GM21367 (cell line): ENCODE measurements around the gene SH3PXD2A.
A peak's percentile ranks its signal among the peaks of the same experiment; 100 is the strongest.

Experiments
- ATAC-seq: cut with Tn5 transposase; IDR thresholded peaks from one replicate; pipeline ENCODE4 v1.9.1; 2021; ENCODE audit not compliant: unreplicated experiment

Gene SH3PXD2A

DNA sequence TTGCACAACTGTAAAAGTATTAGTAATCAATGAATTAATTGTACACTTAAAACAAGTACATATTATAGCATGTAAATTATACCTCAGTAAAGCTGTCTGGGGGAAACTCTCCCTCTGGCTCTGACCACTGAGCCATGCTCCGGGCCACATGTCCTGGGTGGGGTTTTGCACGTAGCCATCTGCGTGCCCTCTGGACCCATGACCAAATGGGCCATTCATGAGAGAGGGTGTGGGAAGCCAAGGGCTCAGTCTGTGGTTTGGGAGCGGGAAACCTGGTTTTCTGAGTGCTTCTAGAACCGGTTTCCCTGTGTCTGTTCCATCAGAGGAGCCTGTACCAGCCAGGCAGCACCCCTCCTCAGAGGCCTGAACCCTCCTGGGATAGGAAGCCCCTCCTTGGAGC lies 143.2 kb downstream of the SH3PXD2A start:
- no peak for ATAC-seq

DNA sequence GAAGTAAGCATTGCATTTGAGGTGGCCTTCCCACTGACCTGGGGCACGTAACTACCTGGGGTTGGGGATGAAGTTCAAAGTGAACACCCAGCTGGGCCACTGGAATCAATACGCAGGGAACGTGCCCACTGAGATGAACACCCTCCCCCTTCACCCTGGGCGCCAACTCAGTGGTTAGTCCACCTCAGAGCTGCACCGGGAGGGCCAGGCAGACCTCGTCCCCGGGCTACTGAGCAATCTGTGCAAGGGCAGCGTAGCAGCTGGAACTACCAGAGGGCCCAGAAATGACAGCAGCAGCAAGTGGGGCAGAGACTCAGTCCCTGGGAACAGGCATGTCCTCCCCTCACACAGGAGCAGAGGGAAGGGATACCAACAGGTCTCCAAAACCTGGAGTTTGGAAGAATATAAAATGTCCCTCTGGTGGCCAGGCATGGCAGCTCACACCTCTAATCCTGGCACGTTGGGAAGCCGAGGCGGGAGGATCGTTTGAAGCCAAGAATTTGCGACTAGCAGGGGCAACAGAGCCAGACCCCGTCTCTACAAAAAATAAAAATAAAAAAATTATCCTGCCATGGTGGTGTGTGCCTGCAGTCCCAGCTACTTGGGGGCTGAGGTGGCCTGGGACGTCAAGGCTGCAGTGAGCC lies 143.9 kb downstream of the SH3PXD2A start:
- ATAC-seq, result no peak

DNA sequence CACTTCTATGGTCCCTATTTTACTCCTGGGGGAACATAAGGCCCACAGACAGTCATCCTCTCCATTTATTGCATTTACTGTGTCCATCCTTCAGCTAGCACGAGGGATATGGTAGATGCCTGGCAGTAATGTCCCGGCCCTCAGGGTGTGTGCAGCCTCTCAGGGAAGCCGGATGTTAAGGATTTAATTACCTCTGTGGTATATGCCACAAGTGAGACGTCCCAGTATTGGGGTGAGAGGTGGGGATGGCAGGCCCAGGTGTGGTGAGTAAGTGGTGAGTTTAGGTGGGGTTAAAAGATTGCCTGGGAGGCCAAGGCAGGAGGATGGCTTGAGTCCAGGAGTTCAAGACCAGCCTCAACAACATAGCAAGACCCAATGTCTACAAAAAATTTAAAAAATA lies 144.9 kb downstream of the SH3PXD2A start:
- no peak for ATAC-seq

DNA sequence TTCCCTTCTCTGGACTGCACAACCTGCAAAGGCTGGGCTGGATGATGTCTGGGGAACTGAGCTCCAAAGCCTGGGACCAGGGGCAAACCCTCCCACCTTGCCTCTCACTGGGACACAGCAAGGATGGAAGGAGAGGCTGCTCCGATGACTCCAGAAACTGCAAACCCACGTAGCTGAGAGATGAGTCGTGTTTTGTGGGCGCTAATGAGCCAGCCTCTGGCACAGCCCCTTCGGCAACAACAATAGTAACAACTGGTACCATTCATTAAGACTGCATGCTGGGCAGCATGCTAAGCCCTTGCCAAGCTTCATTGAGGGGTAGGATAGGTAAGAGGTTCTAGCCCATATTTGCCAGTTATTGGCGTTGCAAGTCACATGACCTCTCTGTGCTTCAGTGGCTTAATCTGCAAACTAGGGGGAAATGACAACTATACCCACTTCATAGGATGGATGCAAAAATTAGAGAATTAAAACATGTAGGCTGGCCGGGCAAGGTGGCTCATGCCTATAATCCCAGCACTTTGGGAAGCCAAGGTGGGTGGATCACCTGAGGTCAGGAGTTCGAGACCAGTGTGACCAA lies 145.9 kb downstream of the SH3PXD2A start:
- no peak for ATAC-seq

DNA sequence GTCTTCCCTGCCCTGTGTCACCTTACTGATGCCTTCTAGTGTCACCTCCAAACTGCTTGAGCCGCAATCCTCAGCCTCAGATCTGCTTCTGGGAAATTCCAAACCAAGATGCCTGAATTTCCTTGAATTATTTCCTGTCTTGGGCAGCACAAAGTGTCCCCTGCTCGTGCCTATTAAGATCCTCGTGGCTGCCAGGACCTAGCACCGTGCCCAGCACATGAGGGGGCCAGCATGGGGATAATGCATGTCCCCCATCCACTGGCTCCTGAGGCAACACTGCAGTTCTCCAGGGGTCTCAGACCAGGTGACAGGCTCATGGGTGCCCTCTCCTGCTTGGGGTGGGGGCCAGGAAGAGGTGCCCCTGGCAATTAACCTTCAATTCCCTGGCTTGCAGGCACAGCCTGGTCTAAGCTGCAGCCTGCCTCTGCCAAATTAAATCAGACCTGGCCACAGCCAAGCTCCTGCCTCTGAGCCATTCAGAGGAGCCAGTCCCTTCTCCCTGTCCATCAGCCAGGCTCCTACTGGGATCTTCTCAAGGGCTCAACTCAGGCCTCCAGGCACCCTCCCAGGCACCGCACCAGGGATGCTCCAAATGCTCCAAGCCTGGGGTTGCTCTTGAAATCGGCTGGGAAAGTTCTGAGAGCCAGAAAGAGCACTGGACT lies 146.6 kb downstream of the SH3PXD2A start:
- no peak for ATAC-seq

DNA sequence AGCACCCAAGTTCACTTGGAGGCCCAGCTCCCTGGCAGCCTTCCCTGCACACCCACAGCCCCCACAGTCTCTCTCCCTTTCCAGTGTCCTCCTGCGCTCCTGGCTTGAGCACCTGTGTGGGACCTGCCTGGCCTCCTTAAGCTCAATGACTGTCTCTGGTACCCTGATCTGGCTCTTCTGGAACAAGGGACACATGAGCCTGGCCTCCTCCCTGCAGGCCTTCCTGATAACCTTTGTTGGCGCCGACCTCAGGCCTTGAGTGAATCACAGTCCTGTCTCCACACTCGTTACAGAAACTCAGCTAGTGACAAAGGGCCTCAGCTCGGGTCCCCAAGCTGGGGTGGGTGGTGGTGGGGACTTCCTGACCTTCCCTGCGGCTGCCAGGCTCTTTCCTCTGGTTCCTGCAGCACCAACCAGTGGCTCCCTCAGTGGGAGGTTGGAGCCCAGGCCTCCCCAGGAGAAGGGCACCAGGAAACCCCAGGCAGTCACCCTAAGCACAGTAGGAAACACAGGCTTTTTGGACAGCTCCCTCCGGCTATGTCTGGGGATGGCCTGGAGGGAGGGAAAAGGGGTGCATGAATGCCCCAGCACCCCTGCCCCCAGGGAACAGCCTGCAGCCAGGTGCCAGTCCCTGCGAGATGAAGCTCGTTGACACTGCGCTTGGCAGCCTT lies 147.3 kb downstream of the SH3PXD2A start:
- no peak for ATAC-seq

DNA sequence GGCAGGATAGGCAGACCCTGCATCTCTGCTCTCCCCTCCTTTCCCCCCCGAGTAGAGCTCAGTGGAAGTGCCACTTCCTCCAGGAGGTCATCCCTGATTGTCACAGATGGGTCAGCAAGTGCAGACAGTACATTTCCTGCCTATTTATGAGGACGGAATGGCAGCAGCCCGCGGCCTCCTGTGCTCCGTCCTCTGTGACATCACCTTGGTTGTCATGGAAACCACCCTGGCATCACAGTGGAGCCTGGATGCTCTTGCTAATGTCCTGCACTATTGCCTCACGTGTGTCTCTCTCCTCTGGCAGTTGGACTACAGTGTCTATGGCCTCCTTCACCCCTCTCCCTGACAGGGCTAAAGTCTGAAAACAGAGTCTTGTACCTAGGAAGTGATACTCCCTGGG lies 148.6 kb downstream of the SH3PXD2A start:
- ATAC-seq, result no peak

DNA sequence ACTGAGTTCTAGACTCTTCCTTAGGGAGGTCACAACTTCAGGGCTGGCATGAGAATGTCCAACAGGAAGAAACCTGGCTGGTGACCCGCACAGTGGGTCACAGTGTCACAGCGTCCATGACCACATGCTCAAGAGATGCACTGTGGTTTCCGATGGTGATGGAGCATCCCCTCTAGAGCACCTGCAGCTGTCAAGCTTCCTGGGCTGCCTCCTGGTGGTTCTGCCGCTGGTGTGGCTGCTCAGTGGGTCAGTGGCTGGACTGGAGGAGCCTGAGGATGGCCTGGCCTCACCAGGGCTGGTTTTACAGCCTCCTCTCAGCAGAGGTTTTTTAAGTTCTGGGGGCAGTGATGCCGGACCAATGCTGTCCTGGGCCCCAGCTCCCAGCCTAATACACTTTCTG lies 149.3 kb downstream of the SH3PXD2A start:
- ATAC-seq, result no peak

DNA sequence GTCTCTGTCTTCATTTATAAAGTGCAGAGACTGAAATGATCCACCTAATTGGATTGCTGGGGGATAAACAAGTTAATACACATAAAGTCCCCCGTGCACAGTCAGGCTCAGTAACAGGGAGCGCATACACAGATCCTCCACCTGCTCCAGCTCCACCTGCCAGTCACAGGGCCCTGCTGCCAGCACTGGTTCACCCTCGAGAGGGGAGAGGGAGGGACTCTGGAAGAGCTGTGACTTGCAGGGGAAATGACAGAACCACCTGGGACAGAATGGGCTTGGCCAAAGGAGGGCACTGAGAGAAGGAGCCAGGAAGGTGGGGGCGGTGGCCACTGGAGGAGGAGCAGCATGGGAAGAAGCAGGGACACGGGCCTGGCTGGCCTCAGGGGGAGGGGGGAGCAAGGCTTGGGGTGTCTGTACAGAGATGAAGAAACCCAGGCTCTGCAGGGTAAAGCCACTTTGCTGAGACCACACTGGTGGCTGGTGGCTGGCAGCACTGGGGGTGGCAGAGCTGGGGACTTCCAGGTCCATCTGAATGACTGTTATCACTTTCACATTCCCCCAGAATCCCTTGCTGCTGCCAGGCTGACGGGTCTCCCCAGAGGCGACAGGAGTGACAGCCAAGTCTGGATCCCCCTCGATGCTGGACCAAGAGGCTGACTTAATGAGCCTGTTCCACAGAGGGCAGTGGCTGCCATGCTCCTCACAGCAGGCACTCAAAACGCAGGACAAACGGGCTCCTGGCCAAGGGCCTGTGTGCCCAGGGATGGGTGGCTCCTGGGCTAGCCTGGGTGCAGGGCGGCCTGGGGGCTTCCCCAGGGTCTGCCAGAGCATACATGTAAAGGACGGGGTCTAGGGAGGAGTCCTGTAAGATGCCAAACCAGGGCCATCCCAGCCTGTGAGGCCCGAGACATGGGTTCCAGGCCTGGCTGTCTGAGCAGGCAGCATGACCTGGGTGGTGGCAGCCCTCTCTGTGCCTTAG lies 151.1 kb downstream of the SH3PXD2A start:
- ATAC-seq, result no peak

DNA sequence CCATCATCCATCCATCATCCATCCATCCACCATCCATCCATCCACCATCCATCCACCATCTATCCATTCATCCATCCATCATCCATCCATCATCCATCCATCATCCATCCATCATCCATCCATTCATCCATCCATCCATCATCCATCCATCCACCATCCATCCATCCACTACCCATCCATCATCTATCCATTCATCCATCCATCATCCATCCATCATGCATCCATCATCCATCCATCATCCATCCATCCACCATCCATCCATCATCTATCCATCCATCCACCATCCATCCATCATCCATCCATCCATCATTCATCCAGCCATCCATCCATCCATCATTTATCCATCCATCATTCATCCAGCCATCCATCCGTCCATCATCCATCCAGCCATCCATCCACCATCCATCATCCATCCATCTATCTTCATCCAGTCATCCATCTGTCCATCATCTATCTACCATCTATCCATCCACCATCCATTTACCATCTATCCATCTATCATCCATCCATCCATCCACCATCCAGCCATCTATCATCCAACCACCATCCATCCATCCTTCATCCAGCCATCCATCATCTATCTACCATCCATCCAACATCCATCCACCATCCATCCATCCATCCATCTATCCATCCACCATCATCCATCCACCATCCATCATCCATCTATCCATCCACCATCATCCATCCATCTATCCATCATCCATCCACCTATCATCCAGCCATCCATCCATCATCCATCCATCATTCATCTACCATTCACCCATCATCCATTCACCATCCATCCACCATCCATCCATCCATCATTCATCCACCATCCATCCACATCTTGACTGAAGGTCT lies 153.8 kb downstream of the SH3PXD2A start:
- no peak for ATAC-seq

DNA sequence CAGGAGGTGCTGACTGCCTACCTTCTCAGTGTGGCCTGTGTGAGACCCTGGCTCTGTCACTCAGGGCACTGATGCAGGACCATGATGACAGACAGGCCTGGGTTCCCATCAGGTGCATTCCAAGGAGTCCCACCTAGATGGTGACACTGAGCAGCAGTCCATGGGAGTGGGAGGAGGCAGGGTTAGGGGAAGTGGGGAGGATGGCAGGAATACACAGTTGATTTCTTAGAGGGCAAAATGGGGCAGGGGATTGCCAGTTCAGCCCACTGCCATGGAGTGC lies 155.0 kb downstream of the SH3PXD2A start:
- no peak for ATAC-seq

DNA sequence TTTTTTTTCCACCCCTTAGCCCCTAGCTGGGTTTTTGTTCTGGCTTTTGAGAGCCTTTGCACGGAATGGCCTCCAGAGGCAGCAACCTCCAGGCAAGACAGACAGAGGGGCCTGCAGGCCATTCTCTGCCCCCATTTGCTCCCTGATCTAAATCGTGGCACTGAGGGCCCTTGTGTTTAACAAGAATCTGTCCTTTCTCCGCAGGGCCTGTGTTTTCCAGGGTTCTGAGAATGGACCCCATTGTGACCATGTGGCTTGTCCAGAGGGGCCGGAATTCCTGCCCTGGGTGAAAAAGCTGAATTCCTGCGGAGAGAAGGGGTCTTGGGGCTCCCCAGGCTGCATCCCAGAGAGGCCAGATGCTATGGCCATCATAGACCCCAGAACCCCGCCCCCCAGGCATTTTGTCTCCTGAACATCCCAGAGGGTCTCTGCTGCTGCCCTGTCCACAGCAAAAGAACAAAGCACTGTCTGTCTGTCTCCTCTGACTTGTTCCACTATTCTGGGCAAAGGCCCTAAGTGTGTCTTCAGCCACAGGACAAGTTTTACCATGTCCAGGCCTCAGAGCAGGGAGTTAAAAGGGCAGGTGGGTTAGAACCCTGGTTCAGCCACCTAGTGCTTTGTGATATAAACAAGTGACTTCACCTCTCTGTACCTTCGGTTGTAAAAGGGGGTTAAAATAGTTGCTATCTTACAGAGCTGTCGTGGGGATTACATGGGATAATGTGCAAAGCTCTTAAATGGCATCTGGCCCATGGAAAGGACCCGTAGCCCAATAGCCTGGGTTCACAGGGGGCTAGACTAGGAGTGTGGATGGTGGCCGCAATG lies 155.6 kb downstream of the SH3PXD2A start:
- no peak for ATAC-seq

DNA sequence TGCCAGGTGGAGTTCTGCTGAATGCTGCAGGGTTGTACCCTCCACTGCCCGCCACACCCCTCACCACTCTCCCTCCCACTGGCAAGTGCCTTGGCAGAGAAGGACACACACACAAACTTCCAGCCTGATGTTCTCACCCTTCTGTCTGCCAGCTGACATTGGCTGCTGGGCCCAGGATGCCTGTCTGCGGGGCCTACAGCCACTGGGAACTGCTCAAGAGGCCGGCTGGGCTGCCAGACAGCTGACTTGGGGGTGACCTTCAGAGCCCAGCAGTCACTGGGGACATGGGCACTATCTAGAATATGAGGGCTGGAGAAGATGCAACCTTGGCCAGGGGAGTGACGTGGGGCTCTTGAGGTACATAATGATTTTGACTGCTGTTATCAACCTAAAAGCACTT lies 157.1 kb downstream of the SH3PXD2A start:
- no peak for ATAC-seq

DNA sequence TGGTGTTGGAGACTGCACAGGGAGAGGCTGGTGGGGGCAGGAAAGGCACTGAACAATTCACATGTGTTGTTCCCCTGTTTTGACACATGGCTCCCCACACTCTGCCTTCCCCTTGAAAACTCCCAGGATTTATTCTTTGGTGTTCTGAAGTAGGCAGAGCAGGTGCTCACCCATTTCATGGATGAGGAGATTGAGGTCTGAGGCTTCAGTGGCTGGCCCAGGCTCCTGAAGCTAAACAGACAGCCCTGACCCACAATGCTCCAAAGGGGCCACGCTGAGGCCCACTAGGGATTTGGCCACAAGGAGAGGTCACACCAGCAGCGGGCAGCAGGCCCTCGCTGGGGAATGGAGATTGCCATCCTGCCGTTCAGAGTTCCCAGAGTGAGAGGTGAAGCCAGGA lies 157.6 kb downstream of the SH3PXD2A start:
- ATAC-seq, result no peak

DNA sequence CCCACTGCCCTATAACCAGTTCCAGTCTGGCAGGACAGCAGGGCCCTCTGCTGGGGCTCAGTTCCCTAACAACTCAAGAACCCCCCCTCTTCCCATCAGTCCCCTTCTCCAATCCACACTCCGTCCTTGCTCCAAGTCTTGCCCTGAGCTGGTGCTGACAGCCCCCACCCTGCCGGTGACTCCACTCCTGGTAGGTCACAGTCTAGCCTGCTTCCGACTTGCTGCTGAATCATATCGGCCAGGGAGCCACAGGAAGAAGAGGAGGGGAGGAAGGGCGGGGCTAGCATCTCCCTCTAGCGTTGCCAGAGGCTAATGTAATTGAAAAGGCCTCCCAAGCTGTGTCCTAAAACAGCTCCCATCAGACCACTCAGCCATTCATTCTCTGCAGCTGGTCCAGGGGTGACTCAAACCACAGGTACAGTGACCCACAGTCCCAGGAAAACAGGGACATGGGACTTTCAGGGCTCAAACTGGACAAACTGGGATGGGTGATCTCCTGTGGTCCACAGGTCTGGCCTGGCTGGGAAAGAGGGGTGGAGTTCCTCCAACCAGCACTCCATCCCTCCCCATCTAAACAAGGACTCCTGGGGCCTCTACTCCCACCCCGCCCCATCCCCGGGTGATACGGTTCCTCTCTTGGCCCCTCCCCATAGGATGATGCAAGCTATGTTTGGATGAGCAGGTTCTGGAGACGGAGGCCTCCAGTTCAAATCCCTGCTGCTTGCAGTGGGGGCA lies 158.8 kb downstream of the SH3PXD2A start:
- ATAC-seq, result peak; percentile 38

DNA sequence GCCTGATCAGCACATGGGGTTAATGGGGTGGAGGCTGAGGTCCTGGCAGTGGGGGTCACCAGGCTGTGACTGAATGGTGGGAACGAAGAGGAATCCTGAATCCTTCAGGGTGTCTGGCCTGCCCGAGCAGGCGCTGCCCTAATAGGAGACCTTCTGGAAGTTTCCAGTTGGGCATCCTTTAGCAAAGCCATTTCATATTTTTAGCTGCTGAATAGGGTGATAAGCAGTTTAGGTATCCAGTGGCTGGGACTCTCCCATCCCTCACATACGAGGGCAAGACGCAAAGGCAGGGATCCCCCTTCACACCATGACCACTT lies 159.3 kb downstream of the SH3PXD2A start:
- ATAC-seq, result no peak

DNA sequence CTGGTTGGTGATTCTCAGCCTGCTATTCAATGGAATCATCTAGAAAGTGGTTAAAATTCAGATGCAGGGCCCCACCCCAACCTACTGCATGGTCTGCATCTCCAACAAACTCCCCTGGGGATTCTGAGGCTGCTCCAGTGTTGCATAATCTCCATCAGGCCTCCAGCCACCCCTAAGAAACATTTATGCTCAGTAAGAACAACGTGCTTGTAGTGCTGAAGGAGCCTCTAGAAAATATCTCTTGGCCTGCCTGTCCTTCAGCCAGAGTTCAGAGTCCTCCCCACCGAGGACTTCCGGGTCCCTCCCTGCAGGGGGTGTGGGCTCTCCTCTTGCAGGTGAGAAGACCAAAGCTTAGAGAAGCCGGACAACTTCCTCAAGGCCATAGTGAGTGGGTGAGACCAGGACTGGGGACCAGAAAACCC lies 159.8 kb downstream of the SH3PXD2A start:
- no peak for ATAC-seq

DNA sequence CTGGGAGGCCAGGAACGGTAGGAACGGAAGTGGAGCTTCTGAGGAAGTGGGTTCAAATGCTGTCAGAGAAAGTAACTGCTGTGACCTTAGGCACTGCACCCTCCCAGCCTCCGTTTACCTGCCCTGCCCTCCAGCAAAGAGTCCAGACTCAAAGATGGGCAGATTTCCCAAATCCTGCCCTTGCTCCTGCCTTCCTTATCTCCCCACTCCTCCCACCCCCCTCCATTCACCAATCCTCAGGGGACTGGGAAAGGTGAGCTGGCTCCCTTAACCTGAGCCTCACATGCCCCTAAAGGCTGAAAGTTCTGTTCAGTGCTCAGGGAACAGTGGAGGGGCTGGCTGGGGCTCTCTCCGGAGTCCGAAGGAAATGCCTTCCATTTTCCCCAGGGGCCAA lies 161.6 kb downstream of the SH3PXD2A start:
- no peak for ATAC-seq
